H1 (cell line): ENCODE measurements around the gene ANXA6.

Source experiments
- TF ChIP-seq, protein P1 (sequence below): IDR thresholded peaks from 2 replicates; pipeline ENCODE4 v1.6.1; 2012; ENCODE audit warnings: inconsistent platforms
- TF ChIP-seq, protein P2 (sequence below): IDR thresholded peaks from 2 replicates; pipeline ENCODE4 v1.6.1; 2012; ENCODE audit warnings: low read length, inconsistent platforms

- TF ChIP-seq, protein P1, sequence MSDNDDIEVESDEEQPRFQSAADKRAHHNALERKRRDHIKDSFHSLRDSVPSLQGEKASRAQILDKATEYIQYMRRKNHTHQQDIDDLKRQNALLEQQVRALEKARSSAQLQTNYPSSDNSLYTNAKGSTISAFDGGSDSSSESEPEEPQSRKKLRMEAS: no peak
- TF ChIP-seq, protein P2, sequence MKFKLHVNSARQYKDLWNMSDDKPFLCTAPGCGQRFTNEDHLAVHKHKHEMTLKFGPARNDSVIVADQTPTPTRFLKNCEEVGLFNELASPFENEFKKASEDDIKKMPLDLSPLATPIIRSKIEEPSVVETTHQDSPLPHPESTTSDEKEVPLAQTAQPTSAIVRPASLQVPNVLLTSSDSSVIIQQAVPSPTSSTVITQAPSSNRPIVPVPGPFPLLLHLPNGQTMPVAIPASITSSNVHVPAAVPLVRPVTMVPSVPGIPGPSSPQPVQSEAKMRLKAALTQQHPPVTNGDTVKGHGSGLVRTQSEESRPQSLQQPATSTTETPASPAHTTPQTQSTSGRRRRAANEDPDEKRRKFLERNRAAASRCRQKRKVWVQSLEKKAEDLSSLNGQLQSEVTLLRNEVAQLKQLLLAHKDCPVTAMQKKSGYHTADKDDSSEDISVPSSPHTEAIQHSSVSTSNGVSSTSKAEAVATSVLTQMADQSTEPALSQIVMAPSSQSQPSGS: no peak
Observed at GRCh38 chr5:151093476-151093889, 64.1 kb downstream of the ANXA6 start.
